GM19397 (cell line): ENCODE results near the gene AADACL2.

Source experiments
- ATAC-seq: cut with Tn5 transposase; IDR thresholded peaks from one replicate; pipeline ENCODE4 v1.9.1; 2021; ENCODE audit warnings: mild to moderate bottlenecking, moderate library complexity; ENCODE audit not compliant: unreplicated experiment

The AADACL2 gene

GRCh38 chr3:151798466-151798865 lies 64.7 kb downstream of the AADACL2 start:
- ATAC-seq, result no peak

DNA sequence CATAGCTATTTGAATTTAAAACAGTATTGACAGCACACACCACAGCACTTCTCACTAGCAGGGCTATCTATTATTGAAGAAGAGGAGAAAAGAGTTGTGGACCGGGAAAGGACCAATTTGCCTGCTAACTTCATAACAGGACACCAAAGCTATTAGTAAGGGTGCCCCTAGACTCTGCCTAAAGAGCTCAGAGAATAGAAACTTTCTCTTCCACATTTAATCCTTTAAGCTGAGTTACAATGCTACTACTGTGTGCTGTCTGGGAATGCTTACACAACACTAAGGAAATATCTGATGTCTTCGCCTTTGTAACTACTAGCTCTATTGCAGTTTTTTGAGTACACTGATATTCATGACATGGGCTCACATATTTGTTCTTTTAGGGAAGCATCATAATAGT lies 66.7 kb downstream of the AADACL2 start:
- no peak for ATAC-seq

DNA sequence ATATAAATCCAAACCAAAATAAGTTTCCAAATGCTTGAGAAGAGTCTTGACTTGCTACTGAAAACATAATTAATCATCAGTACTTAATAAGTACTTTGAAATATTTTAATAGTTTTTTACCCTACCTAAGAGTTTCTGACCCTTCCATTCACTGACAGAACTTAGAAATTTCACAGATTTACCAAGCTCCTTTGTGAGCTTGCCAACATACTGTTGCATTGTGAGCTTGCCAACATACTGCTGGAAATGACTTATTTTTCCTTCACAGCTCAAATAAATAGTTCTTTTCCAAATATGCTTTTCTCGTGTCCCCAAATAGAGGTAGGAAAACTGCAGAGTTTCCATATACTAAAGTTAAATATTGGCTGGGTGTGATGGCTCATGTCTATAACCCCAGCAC lies 70.5 kb downstream of the AADACL2 start:
- no peak for ATAC-seq

GRCh38 chr3:151806838-151807237 lies 73.1 kb downstream of the AADACL2 start:
- ATAC-seq, result no peak
